Stimulated activated CD4-positive, alpha-beta T cell treated with anti-CD3 and anti-CD28 coated beads, TNF-alpha, amount 100 ng/mL, for 4 hours (primary cell): ENCODE data around the gene ABCC9.

Experiments used
- DNase-seq, 3 experiments: peaks; one replicate each; pipeline ENCODE4 v3.0.0-alpha.2; 2020; ENCODE audit warnings: low read depth in 3 of 3

The ABCC9 gene

DNA sequence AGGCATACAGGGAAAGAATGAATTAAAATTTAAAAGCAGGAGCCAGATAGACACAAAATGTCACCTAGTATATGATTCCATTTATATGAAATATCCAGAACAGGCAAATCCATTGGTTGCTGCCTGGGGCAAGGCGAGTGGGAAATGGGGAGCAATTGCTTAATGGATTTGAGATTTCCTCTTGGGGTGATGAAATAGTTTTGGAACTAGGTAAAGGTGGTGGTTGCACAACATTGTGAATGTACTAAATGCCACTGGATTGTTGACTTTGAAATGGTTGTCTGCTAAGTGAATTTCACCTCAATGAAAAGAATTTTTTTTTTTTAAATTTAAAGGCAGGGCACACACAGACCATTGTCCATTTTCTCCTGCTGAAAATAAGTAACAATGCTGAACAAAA lies 61.9 kb downstream of the ABCC9 start:
- no peak for DNase-seq

DNA sequence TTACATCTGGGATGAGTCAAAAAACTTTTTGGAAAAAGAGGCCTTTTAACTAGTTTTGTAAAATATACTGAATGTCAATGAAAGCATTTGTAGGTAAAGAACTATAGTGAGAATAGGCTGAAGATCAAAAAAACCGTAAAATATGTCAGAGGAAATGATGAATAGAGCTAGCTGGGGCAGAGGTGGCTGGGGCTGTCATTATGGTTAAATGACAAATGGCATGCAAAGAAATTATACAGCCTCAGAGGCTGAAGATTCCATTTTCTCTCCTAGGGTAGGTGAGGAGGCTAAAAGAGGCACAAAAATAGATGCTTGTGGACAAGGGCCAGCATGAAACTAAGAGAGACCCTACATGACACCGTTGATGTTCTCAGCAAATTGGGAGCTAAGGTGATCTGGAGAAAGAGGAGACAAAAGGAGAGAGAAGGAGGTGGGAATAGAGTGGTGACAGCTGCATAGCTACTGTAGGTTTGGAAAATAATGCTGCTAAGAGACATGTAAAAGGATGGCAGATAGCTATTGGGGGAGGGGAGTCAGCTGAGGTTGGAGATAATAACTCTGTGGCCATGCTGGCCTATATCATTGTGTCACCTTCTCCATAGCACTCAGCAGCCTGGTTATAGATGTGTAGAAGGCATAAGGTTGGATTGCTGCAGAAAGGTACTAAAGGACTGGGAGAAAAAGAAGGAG lies 63.8 kb downstream of the ABCC9 start:
- no peak for DNase-seq

DNA sequence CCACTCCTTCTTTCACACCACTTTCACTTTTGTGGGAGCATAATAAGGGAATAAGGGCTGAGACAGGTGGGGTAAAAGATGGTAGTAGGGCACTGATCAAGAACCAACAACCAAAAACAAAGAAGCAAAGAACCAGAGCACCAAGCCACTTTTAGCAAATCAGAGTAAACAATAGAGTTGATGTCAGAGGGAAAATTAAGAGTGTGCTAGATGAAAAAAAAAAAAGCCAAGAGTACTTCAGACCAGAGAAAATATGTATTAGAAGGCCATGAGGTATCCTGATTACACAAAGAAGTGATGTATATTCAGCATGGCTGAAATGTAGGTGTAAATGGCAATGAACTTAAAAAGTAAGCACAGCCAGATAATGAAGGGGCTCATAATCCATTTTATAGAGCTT lies 75.4 kb downstream of the ABCC9 start:
- DNase-seq: no peak

DNA sequence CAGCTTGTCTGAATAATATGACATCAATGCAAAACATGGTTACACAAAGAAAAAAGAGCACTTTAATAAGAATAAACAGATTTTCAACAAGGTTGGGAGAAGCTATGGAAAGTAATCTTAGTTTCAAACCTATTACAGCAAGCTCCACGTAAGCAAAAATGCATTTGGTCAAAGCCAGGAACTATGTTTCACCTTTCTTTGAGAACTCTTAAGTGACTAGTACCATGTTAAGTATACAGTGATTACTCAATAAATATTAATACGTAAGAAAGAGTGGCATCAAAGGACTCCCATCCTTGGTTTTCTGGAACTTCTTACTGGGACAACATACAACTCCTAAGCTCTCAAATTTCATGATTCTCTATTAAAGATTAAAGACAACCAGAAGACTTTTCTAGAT lies 80.7 kb downstream of the ABCC9 start:
- no peak for DNase-seq

DNA sequence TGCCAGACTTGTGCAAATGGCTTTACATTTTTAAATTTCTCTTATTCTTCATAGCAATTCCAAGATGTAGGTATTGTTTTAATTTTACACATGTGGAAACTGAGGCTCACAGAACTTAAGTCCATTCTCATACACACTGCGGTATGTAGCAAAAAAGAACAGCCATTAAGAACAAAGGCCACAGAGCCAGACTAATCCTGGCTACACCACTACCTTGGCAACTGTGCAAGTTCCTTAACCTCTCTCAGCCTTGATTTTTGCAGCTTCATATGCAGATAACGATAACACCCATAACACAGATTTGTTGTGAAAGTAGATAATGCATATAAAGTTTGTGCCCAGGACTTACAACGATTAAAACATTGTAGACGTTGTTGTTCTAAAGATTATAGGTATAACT lies 81.1 kb downstream of the ABCC9 start:
- DNase-seq: no peak

DNA sequence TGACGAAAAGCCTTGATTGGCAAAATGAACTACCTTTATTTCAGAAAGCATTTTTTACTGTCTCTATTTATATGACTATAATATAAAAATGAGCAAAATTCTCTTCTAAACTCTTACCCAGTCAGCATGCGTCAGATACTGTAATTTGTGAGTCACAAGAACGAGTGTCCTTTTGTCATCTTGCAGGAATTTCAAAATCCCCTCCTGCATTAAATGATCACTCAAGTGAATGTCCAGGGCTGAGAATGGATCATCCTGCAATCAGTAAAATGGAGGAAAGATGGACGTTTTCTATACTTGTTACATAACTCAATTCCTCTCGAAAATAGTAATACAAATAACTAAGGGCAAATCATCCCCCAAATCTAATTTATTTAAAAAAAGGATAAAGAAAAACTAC lies 89.0 kb downstream of the ABCC9 start:
- no peak for DNase-seq

DNA sequence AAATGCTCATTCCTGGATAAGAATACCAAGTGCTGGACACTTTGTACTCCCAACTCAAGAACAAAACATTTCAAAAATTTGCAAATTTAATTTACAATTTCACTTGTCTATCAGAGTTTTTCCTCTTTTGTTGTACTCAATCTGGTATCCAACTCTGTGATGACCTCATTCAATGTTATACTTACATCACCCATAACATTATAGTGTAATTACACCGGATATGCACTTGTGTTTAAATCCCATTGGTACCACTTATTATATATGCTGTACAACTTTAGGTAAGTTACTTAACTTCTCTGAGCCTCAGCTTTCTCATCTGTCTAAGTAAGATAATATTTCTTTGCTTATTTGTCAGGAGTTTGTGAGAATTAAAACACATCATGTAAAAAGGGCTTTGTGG lies 90.1 kb downstream of the ABCC9 start:
- no peak for DNase-seq

DNA sequence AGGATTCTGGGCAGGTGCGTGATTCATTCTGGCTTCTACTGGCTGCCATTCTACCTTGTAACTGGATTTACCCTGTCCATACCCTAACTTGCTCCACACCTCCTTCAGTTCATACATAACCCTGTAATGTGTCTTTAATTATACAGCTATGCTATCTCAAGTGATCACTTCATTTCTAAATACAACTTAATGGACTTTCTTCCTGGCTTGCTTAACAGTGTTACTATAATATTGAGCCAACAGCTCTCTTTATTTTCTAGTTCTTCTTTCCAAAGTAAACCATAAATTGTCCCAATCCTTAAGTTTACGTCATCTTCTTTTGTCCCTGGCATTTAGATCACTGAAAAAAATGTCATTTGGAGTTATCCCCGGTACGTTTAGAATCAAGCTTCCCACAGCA lies 90.8 kb downstream of the ABCC9 start:
- DNase-seq: no peak

DNA sequence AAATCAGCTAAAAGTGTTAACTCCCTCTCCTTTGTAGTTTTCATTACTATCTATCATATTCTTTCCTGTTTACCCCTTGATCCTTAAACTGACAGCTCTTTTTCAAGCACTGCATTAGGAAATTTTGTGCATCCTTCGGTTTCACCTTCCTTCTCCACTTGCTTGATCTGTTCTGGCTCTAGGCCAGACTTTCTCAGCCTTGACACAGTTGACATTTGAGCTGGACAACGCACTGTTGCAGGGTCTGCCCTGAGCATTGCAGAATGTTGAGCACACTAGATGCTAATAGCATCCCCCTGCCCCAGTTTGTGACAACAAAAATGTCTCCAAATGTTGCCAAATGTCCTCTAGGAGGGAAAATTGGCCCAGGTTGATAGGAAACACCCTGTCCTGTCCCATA lies 91.3 kb downstream of the ABCC9 start:
- no peak for DNase-seq

DNA sequence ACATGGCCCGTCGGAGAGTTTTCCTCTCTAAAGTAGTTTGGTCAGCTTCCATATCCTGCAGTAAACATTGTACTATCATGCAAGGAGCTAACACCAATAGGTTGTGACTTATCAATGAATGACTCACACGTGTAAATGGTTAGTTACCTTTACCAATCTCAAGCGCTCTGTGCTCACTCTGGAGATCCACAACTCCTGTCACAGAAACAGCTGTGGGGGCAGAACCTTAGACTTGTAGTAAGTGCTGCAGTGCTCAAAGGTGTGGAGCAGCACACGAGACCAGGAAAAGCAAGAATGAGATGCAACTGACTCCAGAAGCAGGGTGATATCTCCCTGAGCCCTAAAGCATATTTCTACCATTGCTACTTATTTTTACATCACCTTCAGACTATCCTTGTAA lies 93.0 kb downstream of the ABCC9 start:
- no peak for DNase-seq

DNA sequence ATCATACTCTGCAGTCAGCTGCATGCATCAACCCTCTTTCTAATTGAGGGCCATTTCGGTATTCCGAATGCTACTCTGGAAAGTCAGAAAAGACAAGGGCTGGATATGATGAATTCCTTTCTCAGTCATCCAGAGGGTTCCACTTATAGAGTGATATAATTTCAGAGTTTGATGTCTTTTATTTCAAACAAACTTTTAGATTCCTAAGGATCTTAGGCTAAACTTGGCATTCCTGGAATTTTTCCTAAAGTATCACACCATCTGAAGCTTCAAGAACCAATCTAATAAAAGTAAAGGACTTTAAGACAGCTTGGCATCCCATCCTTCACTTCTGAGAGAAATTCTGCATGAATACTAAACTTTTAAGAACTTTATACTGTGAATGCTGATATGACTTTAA lies 97.4 kb downstream of the ABCC9 start:
- DNase-seq: no peak

DNA sequence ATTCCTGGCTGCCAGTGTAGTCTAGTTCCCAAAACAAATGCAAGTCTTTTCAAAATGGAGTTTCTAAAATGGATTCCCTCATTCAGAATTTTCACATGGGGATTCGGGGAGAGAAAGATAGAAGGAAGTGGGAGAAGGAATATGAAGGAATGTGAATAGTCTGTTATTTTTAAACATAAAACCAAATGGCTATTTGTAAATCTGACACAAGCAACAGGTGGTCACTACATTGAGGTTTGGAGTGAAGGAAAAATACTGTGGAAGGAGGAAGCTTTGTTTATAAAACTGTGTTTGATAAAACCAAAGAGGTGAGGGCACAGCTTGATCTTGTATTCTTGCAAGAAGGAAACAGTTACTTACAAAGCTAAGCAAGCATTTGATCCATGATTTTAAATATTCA lies 101.5 kb downstream of the ABCC9 start:
- DNase-seq: no peak

DNA sequence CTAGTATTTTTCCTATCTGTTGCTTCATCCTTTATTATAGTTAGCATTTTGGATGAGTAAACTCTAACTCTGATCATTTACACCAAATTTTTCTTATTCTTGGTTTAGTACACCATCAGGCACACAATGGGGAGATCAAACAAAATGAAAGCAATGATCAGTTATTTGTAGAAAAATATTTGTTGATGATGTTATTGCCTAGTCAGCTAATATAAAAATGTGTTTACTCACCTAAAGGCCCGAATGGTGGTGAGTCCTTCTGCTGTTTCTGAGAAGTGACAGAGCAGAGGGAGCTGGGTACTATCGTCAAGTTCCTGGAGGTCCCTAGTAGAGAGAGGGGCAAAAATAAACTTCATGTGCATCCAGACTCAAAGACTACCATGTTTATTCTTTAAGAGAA lies 103.4 kb downstream of the ABCC9 start:
- no peak for DNase-seq

DNA sequence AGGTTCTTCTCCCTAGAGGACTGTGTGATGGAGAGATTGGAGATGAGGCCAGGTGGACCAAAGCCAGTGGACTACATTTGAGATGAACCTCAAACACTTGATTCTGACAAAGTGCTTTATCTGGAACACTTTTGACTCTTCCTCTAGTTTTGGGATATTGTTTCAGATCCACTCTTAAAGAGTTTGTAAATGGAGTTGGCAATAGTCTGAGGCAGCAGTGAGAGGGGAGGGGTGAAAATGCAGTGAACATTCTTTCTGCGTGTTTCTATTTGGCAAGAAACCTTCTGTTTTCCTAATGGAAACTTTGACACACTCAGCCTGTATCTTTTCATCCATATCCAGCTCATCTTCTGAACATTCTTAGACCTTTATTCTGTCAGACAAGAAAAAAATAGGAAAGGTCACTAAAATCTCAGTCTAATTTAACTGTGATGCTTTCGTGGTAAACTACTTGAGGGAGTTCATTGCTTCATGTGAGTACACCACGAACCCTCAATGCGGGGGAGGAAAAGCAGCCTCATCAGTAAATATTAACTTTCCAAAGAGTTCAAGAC lies 109.4 kb downstream of the ABCC9 start:
- DNase-seq: no peak

DNA sequence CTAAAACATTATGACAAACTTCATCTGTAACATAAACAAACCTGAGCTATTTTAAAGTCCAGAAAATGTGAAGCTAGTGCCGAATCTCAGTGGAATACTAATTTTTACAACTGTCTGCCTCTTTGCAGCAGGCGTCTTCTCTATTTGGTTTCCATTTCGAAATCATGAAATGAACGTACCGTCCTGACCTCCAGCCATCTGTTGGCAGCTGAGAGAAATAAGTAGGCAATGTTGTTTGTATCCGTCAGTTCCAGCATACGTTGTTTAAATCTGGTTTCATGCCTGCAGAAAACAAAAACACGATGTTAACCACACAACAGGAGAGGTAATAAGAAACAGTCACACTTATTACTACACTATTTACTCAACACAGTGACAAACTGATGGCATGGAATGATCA lies 112.4 kb downstream of the ABCC9 start:
- no peak for DNase-seq

DNA sequence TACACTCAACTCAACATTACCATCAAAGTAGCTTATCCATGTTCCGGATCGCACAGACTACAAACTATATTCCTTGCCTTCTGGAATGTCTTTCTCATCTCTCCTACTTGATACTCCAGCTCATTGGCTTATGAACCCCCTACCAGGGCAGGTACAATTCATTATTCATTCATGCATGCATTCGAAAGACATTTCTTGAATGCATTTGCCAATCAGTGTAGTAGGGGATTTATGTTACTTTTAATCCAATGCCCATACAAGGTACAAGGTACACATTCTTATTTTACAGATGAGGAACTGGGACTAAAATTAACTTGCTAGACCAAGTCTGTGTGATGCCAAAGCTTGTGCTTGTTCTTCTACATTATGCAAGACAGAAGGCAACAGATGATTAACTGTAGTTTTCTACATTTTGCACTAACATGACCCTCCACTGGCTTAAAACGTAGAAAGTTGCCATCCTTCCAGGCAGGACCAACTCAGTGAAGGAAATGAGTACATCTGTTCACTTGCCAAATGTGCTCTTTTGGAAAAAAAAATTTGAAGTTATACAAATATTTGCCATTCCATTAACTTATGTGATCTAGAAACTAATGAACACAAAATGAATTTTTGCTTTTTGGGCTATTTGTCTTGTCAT lies 113.0 kb downstream of the ABCC9 start:
- DNase-seq: no peak

DNA sequence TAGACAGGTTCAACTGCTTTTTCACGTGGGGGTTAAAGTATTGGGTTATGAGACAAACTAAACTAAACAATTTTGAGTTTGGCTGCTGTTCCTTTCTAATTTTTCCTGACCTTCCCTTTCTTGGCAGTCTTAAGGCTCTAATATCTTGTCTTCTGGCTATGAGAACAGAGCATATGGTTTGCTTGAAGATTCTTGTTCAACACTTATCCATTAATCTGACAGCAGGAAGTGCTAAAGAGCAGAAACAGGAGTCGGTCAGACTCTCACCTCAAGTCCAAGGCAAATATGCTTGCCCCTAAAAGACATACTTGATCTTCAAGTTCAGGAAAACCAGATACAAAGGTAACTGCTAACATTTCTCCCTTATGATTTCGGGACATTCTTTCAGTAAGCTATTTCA lies 114.1 kb downstream of the ABCC9 start:
- DNase-seq: no peak

DNA sequence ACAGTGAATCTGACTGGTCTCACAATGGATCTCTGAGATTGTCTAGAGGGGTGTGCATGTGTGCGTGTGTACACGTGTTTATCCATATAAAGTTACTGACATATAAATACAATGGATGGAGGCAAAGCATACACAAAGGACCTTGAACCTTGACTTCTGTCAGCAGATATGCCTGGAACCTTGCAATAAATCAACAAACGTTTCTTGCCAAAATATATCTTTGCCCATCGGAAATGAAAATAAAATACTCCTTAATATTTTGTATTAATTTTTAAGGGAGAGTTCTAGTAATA lies 114.7 kb downstream of the ABCC9 start:
- DNase-seq: no peak

DNA sequence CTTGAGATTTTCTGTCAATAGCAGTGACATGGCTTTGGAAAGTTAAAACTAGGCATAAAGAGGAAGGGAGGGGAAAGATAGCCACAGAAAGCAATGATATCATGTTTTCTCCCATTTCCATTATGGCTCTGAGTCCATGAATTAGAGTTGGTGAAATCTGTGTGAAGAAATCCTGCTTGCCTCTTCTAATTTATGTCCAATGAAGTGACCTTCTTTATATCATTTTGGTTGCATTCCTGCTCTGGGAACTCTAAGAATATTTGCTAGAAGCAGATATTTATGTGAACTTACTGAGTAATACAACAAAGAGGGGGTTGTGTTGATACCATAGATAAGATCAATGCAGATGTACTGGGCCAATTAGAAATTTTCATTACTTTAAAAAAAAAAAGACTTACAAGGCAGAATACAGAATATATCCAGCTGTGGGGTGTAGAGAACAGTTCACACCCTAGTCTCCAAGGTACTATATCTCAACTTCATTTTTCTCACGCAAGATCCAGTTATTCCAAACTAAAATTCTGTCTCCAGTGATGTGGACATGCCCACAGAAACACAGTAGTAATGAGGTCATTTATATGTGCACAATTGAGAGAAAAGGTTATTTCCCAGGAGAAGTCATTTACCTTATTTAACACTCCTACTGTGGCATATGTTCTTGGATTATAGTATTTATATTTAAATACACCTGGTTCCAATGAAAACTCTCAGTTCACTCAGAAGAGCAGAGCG lies 115.2 kb downstream of the ABCC9 start:
- no peak for DNase-seq

DNA sequence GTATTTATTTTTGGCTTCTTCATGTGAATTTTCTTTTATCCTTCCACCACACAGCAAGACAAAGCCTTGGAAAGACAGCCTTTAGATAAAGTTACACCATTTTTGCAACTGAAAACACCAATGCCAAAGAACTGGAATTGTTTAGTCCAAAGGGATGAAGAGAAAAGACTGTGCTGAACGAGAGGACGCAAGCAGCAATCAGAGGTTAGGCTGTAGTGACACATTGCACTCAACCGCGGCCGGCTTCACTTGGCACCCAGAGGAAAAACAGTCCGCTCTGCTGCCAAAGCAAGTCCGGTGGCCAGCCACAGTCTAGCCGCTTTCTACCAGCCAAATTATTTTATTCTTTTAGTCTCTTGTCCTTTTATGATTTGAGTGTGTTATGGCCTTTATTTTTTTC lies 117.6 kb downstream of the ABCC9 start:
- no peak for DNase-seq

DNA sequence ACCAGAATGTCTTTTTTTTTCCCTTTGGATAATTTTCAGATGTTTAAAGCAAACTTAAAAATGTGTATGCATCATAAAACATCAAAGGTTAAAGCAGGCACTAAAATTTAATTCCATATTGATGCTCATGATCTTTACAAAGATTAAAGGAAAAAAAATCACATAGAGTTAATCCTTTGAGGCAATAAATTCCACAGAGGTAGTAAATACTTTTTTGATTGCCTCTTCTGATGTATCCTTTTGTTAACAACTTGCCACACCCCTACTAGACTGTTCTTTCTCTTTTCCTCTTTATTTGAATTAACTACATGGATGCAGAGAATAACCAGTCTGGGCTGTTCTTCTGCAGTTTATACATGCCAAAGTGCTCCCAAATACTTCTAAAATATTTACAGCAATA lies 121.5 kb downstream of the ABCC9 start:
- no peak for DNase-seq

DNA sequence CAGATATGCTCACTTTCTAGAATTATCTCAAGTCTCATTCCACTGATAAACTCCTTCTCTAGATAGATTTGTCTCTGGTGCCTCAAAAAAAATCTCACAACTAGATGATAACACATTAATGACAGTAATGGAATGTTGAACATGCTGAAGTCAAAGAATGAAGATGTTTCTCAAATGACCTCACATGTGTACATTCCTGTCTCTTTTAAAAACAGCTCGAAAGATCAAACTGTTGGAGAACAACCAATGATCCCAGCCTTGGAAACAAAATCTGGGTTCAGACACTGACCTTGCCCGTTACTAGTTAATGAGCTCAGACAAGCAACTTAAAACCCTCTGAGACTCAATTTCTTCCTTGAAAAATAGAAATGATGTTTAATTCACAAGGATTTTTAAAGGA lies 122.0 kb downstream of the ABCC9 start:
- DNase-seq: no peak

DNA sequence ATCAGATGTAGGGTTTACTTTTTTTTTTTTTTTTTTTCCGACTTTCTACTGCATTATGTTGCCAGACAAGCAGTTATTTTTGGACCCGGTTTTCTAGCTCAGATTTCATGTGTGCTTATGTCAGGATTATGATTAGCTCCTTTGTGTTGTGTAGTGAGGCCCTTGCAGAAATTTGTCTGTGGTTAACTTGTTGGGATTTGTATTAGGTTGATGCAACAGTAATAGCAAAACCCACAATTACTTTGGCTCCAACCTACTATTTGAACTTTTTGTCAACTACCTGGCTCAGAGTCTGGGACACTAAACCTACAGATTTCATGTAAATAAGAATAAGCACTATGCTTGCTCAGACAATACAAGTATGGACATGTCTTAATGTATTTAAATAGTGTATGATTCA lies 122.6 kb downstream of the ABCC9 start:
- DNase-seq: no peak
